NOMO-1 treated with DMSO at 0.1 percent for 48 hours (cell line): Measurements from ENCODE around the gene BAIAP2.

Experiments used
- DNase-seq: peaks from one replicate; lab custom pipeline; 2025; ENCODE audit not compliant: unreplicated experiment; lab: John Stamatoyannopoulos, UW

Gene BAIAP2

DNA sequence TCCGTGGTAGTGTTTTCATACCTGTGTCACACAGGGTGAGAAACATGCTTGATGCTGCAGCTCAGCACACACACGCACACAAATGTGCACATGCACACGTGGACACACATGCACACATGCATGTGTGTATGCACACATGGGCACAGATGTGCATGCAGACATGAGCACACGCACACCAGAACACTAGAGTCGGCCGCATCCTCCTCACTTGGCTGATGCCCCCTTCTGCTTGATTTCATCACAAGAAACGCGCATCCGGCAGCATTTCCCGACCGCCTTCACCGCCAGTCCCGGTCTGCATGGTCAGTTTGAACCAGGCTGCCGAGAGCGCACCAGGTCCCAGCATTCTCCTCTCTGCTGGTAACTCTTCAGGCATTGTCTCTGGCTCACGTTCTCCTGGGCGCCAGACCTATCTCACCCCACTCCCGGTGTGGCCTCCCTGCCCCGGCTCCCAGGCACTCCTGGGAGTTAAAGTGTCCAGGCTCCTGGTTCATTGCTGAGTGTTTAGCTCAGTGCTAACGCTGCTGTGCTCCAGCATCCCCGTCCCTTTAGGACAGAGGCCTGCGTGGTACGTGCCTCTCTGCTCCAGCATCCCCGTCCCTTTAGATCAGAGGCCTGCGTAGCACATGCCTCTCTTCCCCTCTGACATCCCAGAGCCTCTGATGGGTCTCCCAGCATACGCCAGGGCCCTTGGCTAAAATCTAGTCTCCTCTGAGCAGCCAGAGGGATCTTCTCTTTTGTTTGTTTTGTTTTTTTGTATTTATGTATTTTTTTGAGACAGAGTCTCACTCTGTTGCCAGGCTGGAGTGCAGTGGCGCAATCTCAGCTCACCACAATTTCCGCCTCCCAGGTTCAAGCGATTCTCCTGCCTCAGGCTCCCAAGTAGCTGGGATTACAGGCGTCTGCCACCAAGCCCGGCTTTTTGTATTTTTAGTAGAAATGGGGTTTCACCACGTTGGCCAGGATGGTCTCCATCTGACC, 16.0 kb downstream of the BAIAP2 start:
- DNase-seq, result peak; percentile 40

DNA sequence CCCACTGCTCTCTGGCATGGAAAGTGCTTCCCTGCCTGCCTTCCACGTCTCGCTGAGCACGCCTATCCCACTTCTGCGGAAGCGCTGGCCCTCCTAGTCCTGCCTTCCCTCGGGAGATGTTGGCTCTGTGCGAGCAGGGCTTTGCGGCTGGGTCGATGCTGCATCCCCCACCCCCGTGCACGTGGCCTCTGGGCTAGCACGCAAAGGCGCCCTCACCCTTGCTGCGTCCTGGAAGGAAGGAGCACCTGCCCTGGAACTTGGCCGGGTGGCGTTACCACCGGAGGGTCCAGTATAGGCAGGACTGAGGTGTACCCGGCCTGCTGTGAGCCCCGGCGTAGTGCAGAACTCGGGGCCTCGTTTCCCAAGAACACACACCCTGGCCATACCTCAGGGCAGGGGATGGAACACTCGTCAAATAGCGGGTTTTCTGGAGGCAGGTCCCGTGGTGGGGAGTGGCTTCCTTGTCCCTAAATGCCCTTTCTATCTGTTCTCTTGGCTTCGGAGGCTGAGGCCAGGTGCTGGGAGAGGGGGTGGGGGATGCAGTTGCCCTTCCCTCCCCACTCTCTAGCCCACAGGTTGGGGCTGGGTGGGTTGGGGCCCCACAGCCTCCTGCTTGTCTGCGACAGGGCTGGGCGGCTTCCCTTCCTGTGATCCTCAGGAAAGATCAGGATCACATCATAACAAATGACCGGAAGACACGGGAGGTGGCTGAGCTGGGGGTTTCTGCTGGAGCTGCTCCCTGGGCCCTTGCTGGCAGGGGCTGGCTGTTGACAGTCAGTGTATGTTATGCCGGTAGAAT, 17.4 kb downstream of the BAIAP2 start:
- DNase-seq, result no peak

DNA sequence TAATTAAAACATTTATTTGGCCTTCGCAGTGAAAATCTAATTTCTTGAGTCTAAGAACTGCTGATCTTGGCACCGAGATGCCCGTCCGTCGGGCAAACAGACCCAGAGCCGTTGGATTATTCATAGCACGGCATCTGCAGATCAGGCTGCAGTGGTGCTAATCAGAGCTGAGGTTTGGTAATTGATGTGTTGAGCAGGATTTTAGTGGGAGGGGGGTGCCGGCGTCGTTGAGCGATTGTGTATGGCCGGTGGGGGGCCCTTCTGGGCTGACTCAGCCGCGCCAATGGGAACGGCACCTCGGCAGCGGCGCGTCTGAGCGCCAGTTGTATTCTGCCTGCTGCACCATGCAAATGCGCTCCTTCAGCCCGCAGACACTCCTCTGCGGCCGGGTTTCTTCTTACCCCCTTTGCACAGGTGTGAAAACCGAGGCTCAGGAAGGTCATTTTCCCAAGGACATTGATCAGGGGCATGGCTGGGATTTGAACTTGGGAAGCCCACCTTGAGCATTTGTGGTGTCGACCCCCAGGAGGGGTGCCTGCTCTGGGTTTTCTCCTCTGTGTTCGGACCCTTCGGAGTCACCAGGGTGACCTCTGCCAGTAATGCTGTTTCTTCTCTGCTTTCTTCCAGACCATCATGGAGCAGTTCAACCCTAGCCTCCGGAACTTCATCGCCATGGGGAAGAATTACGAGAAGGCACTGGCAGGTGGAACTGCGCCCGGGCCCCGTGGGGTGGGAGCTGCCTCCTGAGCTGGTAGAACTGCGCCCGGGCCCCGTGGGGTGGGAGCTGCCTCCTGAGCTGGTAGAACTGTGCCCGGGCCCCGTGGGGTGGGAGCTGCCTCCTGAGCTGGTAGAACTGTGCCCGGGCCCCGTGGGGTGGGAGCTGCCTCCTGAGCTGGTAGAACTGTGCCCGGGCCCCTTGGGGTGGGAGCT, 18.4 kb downstream of the BAIAP2 start:
- DNase-seq, result no peak

DNA sequence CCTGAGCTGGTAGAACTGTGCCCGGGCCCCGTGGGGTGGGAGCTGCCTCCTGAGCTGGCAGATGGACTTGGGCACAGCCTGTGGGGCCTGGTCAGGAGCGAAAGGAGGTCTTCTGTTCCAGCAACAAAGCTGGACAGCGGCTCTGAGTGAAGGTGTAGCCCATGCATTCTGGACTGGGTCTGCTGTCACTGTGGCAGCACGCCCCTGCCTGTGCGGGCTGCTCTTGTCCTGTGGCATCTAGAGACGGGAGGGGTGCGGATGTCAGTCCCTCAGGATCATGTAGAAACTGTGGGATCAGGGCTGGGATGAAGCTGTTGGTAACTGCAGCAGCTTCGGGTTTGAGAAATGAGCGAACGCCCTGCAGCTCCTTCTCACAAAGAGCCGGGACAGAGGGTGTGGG, 19.4 kb downstream of the BAIAP2 start:
- no peak for DNase-seq

DNA sequence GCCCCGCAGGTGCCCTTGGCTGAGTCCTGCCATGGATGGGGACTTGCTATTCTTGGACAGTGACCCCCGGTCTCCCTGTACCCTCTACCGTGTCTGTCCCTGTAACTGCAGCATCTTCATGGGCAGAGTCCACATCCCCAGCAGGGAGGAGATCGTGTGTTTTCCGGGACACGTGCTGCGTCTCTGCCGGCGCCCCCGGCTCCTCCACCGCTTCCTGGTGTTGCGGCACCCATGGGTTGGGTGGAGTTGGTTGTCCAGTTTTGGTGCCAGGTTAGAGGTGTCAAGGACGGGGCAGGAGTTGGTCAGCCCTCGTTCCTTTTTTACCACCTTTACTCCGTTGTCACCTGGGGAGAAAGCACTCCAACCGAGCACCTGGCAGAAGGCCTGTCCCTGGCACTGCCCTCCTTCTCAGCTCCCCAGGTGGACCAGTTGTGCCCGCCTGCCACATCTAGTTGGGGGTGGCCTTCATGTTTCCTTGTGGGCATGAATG, 20.0 kb downstream of the BAIAP2 start:
- DNase-seq, result no peak

DNA sequence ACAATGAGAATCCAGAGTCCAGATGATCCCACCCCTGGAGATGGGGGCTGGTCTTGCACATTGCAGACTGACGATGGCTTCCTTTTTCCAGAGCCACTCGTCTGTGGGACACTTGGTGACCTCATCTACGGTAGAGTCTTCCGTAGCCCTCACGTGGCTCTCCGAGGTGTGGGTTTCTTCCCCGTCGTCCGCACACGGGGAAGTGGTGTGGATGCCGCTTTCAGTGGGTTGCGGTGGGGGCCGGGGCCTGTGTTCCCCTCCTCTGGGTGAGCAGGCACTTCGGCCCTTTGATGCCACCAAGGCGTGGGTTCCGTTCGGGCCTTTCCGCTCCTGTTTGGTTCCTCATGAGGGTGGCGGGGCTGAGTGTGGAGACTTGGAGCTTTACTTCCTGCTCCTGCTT, 21.4 kb downstream of the BAIAP2 start:
- no peak for DNase-seq

DNA sequence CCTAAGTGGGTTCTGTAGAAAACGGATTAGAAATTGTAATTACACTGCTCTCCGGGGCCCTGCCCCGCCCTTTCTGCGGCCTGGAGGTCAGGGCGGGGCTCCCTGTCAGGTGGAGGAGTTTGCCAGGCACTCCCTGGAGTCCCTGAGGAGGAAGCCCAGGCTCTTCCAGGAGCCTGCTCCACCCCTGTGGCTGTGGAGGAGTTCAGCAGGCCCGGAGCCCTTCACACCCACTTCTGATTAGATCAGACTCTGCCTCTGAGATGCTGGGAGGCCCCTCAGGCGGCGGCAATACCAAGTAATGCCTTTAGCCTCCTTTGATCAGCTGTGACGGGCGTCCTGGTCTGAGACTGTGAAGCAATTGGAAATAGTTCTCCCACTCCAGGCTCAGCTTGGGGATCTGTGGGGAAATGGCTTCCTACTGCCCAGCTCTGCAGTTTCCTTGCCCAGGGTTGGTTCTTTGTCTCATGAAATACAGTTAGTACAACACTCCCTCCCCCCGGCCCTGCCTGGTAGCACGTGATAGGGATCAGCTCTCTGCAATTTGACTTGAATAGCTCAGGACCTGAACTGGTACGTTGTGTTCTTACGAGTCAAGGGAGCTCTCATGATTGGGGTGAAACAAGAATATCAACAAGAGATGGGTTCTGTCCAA, 22.3 kb downstream of the BAIAP2 start:
- no peak for DNase-seq

DNA sequence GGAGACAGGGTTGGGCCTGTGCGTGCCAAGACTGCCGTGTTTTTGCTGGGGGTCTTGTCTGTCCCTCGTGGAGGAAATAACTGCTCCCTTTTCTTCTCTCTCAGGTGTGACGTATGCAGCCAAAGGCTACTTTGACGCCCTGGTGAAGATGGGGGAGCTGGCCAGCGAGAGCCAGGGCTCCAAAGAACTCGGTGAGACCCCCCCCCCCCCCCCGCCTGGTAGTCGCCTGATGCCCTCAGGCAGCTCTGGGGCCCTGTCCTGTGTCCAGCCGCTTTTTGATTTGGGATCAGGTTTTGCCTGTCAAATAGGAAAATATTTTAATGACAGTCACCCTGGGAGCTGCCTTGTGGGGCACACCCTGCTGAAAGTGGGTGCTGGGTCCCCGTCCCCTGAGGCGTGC, 22.8 kb downstream of the BAIAP2 start:
- DNase-seq, result no peak

DNA sequence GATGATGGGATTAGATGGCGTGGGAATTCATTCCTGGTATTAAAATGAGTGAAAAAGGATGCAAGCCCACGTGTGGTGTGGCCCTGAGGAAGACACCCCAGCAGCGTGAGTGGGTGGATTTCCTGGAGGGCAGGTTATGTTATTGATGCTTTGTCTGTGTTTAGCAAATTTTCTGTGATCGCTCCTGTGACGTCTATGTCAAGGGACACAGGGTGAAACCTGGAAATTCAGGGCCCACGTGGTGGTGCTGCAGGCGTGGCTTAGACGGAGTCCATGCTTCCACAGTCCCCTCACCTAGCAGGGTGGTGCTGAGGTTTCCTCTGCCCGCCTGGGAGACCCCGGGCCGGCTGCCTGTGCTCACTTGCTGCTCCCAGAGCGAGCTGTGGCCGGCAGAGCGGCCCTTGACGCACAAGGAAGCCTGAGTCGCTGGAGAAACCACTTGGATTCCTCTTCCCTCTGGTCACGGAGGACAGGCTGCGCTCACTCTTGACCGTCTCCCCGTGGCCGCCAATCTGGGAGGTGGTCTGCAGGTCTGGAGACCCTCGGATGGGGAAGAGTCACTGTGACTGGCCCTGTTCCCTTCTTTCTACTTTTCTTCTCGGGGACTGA, 23.4 kb downstream of the BAIAP2 start:
- DNase-seq, result no peak

DNA sequence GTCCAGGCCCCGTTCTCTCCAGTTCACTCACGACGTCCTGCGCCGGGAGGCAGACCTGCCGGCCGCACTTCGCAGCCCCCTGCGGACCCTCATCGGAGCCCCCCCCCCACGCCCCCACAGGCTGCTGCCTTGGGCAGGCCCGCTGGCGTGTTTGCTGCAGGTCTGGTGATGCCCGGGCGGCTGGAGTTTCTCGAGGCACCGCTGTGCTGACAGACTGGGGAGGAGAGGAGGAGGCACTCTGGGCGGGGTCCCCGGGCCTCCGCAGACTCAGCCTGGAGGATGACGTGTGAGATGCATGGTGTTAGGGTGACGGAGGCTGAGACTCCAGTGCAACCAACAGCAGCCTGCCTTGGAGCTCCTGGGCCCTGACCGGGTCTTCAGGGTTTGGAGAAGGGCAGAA, 24.1 kb downstream of the BAIAP2 start:
- DNase-seq, result no peak

DNA sequence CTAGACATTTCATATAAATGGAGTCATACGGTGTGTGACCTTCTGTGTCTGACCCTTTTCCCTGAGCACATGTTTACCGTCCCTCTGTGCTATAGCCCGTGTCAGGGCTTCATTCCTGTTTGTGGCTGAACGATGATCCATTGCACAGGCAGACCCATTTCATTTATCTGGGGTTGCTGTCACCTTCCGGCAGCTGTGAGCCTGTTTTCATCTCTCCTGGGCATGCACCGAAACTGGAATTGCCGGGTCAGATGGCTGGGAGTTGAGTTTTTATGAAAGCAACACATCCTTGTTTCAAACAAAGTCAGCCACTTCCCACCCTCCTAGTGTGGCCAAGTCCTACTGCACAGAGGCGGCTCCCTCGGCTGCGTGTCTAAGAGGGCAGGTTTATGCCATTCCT, 25.5 kb downstream of the BAIAP2 start:
- DNase-seq, result no peak

DNA sequence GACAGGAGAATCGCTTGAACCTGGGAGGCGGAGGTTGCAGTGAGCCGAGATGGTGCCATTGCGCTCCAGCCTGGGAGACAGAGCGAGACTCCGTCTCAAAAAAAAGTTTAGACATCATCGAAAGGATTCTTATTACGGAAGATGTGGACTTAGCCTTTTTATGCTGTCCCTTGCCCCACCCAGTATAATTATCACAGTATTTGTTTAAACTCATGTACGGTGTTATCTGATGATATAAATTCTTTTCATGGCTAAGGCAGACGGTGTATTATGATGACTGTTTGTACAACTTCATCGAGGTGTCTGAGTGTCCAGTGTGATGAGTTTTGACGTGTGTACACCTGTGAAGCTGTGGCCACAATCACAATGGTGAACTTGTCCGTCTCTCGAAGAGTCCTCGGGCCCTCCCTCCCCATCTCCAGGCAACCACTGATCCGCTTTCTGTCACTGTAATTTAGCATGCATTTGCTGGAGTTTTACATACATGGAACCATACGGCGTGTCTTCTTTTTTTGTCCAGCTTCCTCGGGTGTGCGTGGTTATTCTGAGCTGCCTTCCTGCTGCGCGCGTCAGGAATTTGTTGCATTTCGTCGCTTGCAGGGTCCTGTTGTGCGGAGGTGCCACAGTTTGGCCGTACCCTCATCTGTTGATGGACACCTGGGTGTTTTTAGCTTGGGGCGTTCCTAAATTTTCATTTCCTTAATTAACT, 26.2 kb downstream of the BAIAP2 start:
- no peak for DNase-seq

DNA sequence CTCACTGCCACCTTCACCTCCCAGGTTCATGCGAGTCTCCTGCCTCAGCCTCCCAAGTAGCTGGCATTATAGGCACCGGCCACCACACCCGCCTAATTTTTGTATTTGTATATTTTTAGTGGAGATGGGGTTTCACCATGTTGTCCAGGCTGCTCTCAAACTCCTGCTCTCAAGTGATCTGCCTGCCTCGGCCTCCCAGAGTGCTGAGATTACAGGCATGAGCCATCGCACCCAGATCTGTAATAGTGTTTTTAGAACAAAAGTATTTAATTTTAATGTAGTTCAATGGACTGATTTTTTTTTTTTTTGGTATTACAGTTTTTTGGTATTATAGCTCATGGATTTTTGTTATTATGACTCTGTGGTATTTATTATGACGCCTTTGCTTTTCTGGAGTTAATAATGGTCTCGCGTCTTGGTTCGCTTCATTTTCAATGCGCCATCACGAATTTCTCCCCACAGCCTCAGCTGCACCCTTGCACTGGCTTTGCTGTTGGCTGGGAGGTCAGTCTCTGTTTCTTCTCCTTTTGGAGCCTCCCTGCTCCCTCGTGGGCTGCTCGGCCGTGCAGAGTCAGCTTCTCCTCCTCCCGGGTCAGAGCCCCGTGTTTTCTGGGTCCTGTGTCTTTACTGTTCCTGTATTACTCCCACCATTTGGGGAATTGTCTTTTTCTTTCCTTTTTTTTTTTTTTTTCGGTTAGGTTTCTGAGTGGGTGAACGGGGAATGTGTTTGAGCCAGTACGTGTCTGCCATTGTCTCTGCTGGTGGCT, 27.2 kb downstream of the BAIAP2 start:
- DNase-seq, result no peak

DNA sequence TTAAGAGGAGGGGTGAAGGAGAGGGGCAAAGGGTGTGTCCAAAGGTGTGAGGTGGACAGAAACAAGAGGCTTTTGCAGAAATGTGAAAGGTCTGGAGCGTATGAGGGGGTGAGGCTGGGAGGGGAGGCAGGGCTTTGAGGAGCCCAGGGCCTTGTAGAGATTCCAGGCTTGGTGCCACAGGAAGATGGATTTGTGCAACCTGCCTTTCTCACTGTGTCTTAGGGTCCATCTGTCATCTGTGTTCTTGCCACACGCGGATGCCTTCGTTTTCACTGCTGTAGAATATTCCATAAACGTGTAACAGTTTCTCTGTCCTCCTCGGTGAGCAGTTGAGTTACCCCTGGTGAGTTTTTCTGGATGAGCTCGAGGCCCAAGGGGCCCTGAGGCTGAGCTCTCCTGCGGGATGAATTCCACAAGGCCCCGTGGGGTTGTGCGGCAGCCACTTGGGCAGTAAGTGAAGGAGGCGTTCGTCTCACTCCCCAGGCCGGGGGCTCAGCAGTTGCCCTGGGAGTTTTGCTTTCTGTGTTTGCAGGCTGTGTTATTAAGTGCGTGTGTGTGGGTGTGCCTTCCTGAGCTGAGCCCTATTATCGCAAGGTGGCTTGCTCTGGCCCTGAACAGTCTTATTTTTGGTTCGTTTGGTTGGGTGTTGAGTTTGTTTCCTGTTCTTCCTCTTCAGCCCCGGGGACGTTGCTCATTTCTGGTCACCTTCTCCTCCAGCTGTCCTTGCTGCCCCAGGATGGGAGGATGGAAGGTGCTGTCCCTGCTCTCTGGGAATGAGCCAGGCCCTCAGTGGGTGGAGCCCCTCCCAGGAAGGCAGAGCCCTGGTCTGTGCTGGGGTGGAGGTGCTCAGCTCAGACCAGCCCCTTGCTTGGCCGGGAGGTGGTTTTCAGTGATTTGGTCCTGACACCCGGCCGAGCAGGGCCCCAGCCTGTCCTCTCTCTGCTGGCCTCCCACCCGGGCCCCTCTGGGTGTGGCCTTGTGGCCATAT, 28.4 kb downstream of the BAIAP2 start:
- DNase-seq, result no peak

DNA sequence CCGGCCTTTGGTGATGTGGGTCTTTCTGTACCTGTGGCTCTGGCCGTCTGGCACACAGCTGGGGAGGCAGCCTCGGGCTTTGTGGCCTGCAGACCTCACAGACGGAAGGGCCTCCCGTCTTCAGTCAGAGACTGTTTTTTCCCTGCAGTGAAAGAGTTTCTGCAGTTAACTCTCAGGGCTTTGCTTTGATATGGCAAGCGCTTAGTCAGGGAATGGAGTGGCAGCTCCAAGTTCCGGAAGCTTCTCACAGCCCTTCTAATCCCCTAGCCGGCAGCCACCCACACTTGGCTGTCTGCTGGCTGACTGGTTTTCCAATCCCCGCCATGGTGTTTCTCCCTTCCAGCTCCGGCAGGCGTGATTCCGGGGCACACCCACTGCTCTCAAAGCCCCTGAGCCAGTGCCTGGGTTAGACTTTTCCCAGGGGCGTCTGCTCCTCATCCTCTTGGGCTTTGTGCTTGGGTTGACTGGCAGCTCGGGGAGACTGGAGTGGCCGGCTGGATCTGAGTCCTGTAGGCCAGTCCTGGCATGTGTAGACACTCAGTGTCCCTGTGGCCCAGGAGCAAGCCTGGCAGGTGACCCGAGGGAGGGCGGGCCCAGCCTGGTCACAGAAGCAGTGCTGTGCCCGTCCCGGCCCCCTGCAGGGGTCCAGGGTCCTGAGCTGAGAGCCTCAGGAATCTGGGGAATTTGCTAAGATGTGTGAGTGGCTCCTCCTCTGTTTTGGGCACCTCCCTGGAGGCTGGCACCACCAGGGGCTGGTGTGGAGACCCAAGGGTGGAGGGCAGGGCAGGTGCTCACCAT, 29.9 kb downstream of the BAIAP2 start:
- no peak for DNase-seq

DNA sequence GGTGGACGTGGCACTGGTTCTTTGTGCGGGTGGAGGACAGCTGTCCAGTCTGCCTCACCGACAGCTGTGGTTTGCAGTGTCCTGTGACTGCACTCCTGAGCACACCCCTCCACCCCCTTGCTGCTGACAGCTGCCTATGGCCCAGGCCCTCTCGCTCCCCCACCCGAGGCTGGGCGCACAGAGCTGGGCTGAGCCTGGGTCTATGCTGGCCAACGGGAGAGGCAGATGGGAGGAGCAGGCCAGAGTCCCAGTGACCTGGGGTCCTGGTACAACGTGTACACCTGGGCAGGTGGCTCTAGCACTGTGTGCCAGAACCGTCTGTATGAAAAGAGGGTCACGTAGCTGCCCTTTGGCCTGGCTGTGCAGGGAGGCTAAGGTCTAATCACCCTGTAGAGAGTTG, 30.5 kb downstream of the BAIAP2 start:
- no peak for DNase-seq

DNA sequence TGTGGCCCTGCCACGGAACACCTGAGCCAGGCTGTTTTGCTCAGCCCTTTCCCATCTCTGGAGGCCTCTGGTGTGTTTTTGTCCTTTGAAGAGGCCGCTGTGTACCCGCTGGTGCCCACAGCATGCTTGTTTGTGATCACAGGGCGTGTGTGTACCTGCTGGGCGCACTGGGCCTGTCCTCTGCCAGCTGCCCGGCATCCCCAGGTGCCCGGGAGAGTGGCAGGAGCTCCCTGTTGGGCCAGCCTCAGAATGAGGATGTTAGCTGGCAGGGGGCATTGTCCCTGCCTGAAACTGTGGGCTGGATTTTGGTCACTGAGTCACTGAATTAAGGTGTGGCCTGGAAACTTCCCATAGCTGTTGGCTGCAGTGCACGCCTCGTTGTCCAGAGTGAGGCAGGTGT, 31.1 kb downstream of the BAIAP2 start:
- DNase-seq, result no peak
